Measurements from ENCODE around the gene CIT.

CIT gene

DNA sequence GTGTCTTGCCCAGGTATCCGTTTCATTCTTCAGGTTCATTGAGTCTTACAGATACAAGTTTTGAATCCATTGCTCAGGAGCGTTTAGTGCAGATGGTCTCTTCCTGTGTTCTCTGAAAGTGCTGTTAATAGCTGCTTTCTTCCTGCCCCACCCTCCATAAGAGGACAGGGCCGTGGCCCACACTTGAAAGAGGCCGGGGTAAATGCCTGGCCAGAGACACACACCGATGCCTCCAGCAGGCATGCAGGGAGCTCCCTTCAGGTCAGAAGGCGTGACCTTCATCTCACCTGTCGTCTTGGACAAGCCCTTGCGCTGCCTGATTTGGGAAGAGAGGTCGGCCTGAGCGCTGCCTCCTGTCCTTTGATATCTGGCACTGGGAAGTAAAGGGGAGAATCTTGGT is 197.6 kb downstream of the CIT start:
- 0 out of 2 replicates have a peak, but pooled peaks have one; percentile 30 for TF ChIP-seq ZBTB17 (tag by site-specific recombination; IDR thresholded peaks at IDR 0.05)
- TF ChIP-seq, protein P1, sequence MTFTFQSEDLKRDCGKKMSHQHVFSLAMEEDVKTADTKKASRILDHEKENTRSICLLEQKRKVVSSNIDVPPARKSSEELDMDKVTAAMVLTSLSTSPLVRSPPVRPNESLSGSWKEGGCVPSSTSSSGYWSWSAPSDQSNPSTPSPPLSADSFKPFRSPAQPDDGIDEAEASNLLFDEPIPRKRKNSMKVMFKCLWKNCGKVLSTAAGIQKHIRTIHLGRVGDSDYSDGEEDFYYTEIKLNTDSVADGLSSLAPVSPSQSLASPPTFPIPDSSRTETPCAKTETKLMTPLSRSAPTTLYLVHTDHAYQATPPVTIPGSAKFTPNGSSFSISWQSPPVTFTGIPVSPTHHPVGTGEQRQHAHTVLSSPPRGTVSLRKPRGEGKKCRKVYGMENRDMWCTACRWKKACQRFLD (tag by site-specific recombination; IDR thresholded peaks at IDR 0.05): no peak
- POLR2A ChIA-PET: no interaction called here
- Histone ChIP-seq H3K27ac (ENCODE audit: extremely low read depth, low read depth, low read length) (no peak overlapping the region), H3K4me1 (ENCODE audit: control insufficient read depth, insufficient read depth, low read length) (no peaks in the 10 kb centered on the region), H3K4me3 (ENCODE audit: low read depth, low read length) (no peak overlapping the region), H3K9me3 (ENCODE audit: control insufficient read depth, insufficient read depth, low read depth, low read length) (no peaks in the 10 kb centered on the region), H3K36me3 (ENCODE audit: control insufficient read depth in 2 of 2, insufficient read depth in 1 of 2, low read length in 2 of 2) (peaks cover 28 to 77% of the 10 kb centered on the region in 2 experiments)
- CTCF ChIA-PET: interaction anchor here (0.5 to 1.3 kb wide), 2 partner anchors 11 to 13 kb away, joined by 3 to 4 read pairs; no protein-coding TSS in a partner anchor

DNA sequence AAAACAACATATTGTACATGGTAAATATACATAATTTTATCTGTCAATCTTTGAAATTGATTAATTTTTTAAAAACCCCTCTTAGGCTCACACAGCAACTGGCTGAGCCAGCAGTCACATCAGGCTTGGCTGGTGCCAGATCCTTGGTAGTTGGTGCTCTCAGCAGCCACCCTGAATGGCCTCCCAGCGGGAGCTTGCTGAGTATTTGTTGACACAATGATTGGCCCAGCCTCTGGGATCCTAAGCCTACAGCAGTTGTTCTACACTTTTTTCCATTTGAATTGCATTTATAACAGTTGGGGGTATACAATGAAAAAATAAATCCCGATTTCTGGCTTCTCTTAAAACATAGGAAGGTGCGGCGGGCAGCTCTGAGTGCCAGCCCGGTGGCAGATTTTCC is 198.0 kb downstream of the CIT start:
- no peak overlapping the region for H3K4me3 ChIP-seq (ENCODE audit: low read depth, low read length)
- peaks cover 32 to 81% of the 10 kb centered on the region in 2 experiments for H3K36me3 ChIP-seq (ENCODE audit: control insufficient read depth in 2 of 2, insufficient read depth in 1 of 2, low read length in 2 of 2)
- ChIA-PET POLR2A (no interaction called here), CTCF (interaction anchor here (1.3 kb wide), 1 partner anchor 11 kb away, joined by 3 read pairs; no protein-coding TSS in a partner anchor)
- TF ChIP-seq ZSCAN30 (tag by site-specific recombination; IDR thresholded peaks at IDR 0.05): peak; percentile 61; the same call in 1 of the 2 replicates
- TF ChIP-seq ZNF214 (tag by site-specific recombination; IDR thresholded peaks at IDR 0.05; ENCODE audit: borderline replicate concordance): no peak
- no peak for TF ChIP-seq SCRT2 (tag by site-specific recombination; IDR thresholded peaks at IDR 0.05)
- TF ChIP-seq ZIC2 (tag by site-specific recombination; IDR thresholded peaks at IDR 0.05): peak; percentile 77
- TF ChIP-seq, protein P2, sequence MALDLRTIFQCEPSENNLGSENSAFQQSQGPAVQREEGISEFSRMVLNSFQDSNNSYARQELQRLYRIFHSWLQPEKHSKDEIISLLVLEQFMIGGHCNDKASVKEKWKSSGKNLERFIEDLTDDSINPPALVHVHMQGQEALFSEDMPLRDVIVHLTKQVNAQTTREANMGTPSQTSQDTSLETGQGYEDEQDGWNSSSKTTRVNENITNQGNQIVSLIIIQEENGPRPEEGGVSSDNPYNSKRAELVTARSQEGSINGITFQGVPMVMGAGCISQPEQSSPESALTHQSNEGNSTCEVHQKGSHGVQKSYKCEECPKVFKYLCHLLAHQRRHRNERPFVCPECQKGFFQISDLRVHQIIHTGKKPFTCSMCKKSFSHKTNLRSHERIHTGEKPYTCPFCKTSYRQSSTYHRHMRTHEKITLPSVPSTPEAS (tag by site-specific recombination; IDR thresholded peaks at IDR 0.05): no peak
- TF ChIP-seq, protein P1 (tag by site-specific recombination; IDR thresholded peaks at IDR 0.05): no peak
- TF ChIP-seq GLIS1 (tag by site-specific recombination; IDR thresholded peaks at IDR 0.05): peak; percentile 36; the same call in 1 of the 2 replicates
- no peak for TF ChIP-seq WT1 (tag by site-specific recombination; IDR thresholded peaks at IDR 0.05)
- TF ChIP-seq OSR2 (tag by site-specific recombination; IDR thresholded peaks at IDR 0.05): peak; percentile 71
- TF ChIP-seq ZNF843 (tag by site-specific recombination; IDR thresholded peaks at IDR 0.05): 0 out of 2 replicates have a peak, but pooled peaks have one; percentile 47
- TF ChIP-seq, protein P3, sequence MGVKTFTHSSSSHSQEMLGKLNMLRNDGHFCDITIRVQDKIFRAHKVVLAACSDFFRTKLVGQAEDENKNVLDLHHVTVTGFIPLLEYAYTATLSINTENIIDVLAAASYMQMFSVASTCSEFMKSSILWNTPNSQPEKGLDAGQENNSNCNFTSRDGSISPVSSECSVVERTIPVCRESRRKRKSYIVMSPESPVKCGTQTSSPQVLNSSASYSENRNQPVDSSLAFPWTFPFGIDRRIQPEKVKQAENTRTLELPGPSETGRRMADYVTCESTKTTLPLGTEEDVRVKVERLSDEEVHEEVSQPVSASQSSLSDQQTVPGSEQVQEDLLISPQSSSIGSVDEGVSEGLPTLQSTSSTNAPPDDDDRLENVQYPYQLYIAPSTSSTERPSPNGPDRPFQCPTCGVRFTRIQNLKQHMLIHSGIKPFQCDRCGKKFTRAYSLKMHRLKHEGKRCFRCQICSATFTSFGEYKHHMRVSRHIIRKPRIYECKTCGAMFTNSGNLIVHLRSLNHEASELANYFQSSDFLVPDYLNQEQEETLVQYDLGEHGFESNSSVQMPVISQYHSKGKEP (tag by site-specific recombination; IDR thresholded peaks at IDR 0.05): no peak
- TF ChIP-seq ZFP37 (tag by site-specific recombination; IDR thresholded peaks at IDR 0.05): no peak
- TF ChIP-seq ZNF423 (tag by site-specific recombination; IDR thresholded peaks at IDR 0.05): peak; percentile 25; the same call in 1 of the 2 replicates
- TF ChIP-seq ZBTB17 (tag by site-specific recombination; IDR thresholded peaks at IDR 0.05): peak; percentile 64; the same call in 1 of the 2 replicates
- TF ChIP-seq, protein P4, sequence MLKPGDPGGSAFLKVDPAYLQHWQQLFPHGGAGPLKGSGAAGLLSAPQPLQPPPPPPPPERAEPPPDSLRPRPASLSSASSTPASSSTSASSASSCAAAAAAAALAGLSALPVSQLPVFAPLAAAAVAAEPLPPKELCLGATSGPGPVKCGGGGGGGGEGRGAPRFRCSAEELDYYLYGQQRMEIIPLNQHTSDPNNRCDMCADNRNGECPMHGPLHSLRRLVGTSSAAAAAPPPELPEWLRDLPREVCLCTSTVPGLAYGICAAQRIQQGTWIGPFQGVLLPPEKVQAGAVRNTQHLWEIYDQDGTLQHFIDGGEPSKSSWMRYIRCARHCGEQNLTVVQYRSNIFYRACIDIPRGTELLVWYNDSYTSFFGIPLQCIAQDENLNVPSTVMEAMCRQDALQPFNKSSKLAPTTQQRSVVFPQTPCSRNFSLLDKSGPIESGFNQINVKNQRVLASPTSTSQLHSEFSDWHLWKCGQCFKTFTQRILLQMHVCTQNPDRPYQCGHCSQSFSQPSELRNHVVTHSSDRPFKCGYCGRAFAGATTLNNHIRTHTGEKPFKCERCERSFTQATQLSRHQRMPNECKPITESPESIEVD (tag by site-specific recombination; IDR thresholded peaks at IDR 0.05): peak; percentile 68
- no peak for TF ChIP-seq ZBTB1 (tag by site-specific recombination; IDR thresholded peaks at IDR 0.05)
- H3K27ac ChIP-seq (ENCODE audit: extremely low read depth, low read depth, low read length): no peak overlapping the region
- H3K9me3 ChIP-seq (ENCODE audit: control insufficient read depth, insufficient read depth, low read depth, low read length): no peaks in the 10 kb centered on the region
- H3K4me1 ChIP-seq (ENCODE audit: control insufficient read depth, insufficient read depth, low read length): no peaks in the 10 kb centered on the region
